ENCODE results near the gene CBLB.
"Not testable (repeated sequence)": the region's sequence is repeated elsewhere in the genome, so short reads cannot be mapped to it uniquely, and the experiment has no call there.

The CBLB gene

GRCh38 chr3:105730801-105731354 is 137.9 kb downstream of the CBLB start:
- intact Hi-C loops (cut with DNase I; ENCODE audit: low total_unique reads): loop anchor here (10.0 kb wide), 1 partner anchor 134 kb away; the partner anchor contains the start of gene CBLB
- no peak overlapping the region for H3K4me3 ChIP-seq
- no peak overlapping the region for H3K27ac ChIP-seq
- H3K4me1 ChIP-seq: peaks cover 0 to 30% (median 13%) of the 10 kb centered on the region in 4 donors
- DNase-seq: no peak
- no peak for TF ChIP-seq CTCF (IDR thresholded peaks at IDR 0.05)
- H3K27me3 ChIP-seq: no peaks in the 10 kb centered on the region
- H3K9me3 ChIP-seq: no peaks in the 10 kb centered on the region
- H3K36me3 ChIP-seq: peaks cover 10 to 39% (median 28%) of the 10 kb centered on the region in 3 donors

GRCh38 chr3:105729667-105730066 is 139.1 kb downstream of the CBLB start:
- Histone ChIP-seq H3K27me3 (no peaks in the 10 kb centered on the region), H3K36me3 (peaks cover 10 to 33% (median 22%) of the 10 kb centered on the region in 3 donors)
- TF ChIP-seq CTCF (IDR thresholded peaks at IDR 0.05): no peak

GRCh38 chr3:105728771-105729312 is 140.0 kb downstream of the CBLB start:
- H3K4me3 ChIP-seq: no peak overlapping the region
- H3K4me1 ChIP-seq: peaks cover 0 to 30% (median 13%) of the 10 kb centered on the region in 4 donors
- no peaks in the 10 kb centered on the region for H3K9me3 ChIP-seq
- no peak for DNase-seq
- no peaks in the 10 kb centered on the region for H3K27me3 ChIP-seq
- intact Hi-C loops (cut with DNase I; ENCODE audit: low total_unique reads): no loop called here
- TF ChIP-seq CTCF (IDR thresholded peaks at IDR 0.05): no peak
- no peak overlapping the region for H3K27ac ChIP-seq
- H3K36me3 ChIP-seq: peaks cover 10 to 33% (median 22%) of the 10 kb centered on the region in 3 donors

More at GRCh38 chr3:105729667-105730066, 139.1 kb downstream of the CBLB start:
- no peak for DNase-seq
- no peak overlapping the region for H3K27ac ChIP-seq
- no peaks in the 10 kb centered on the region for H3K9me3 ChIP-seq
- H3K4me3 ChIP-seq: no peak overlapping the region
- peaks cover 0 to 30% (median 13%) of the 10 kb centered on the region in 4 donors for H3K4me1 ChIP-seq
- intact Hi-C loops (cut with DNase I; ENCODE audit: low total_unique reads): loop anchor here (10.0 kb wide), 1 partner anchor 135 kb away; the partner anchor contains the start of gene CBLB

- peaks cover 10 to 22% (median 21%) of the 10 kb centered on the region in 3 donors for H3K36me3 ChIP-seq
- intact Hi-C loops (cut with DNase I; ENCODE audit: low total_unique reads); H3K27ac ChIP-seq; H3K27me3 ChIP-seq; H3K4me3 ChIP-seq; DNase-seq; H3K9me3 ChIP-seq: not testable (repeated sequence)
- peaks cover 0 to 30% (median 13%) of the 10 kb centered on the region in 4 donors for H3K4me1 ChIP-seq
Observed at GRCh38 chr3:105727036-105727435, 141.8 kb downstream of the CBLB start.

GRCh38 chr3:105722943-105723556 is 145.8 kb downstream of the CBLB start:
- no peak overlapping the region for H3K27ac ChIP-seq
- no peak overlapping the region for H3K4me3 ChIP-seq
- no peaks in the 10 kb centered on the region for H3K4me1 ChIP-seq
- no peaks in the 10 kb centered on the region for H3K27me3 ChIP-seq
- intact Hi-C loops (cut with DNase I; ENCODE audit: low total_unique reads): no loop called here
- TF ChIP-seq CTCF (IDR thresholded peaks at IDR 0.05): no peak
- H3K9me3 ChIP-seq: no peaks in the 10 kb centered on the region
- peaks cover 30 to 38% (median 32%) of the 10 kb centered on the region in 3 donors for H3K36me3 ChIP-seq
- no peak for DNase-seq

GRCh38 chr3:105719791-105720190 is 149.0 kb downstream of the CBLB start:
- intact Hi-C loops (cut with DNase I; ENCODE audit: low total_unique reads): no loop called here
- Histone ChIP-seq H3K4me1 (no peaks in the 10 kb centered on the region), H3K36me3 (peaks cover 20 to 40% (median 34%) of the 10 kb centered on the region in 3 donors)

More at GRCh38 chr3:105719791-105720190, 149.0 kb downstream of the CBLB start:
- Histone ChIP-seq H3K27me3 (no peaks in the 10 kb centered on the region), H3K4me3 (no peak overlapping the region), H3K27ac (no peak overlapping the region), H3K9me3 (no peaks in the 10 kb centered on the region)
- TF ChIP-seq CTCF (IDR thresholded peaks at IDR 0.05): no peak
- DNase-seq: no peak

Measured in tibial artery (tissue), 4 donors.